ENCODE measurements around the gene SHISA9.

GRCh38 chr16:13194766-13195165 lies 293.4 kb downstream of the SHISA9 start:
- TF ChIP-seq CTCF (IDR thresholded peaks at IDR 0.05), result no peak
- TF ChIP-seq POLR2A (IDR thresholded peaks at IDR 0.05), result no peak
